H9 (cell line): ENCODE results near the gene AP3D1. TPM values are rescaled to one million over a fixed set of nuclear protein-coding genes. Genes with fewer than 3 reads are reported as not detected.

Experiments
- DNase-seq: peaks from one replicate; pipeline ENCODE4 v3.0.0-alpha.2; 2017
- H2AFZ ChIP-seq: one replicate; pipeline ENCODE4 v1.6.1; 2013; ENCODE audit warnings: mild to moderate bottlenecking, low read length, control low read depth, moderate library complexity
- H2AK5ac ChIP-seq: 2 replicates; pipeline ENCODE4 v1.6.1; 2013; ENCODE audit warnings: low read length, control low read depth, mixed read lengths; ENCODE audit not compliant: insufficient read length
- H2BK120ac ChIP-seq: one replicate; pipeline ENCODE4 v1.6.1; 2013; ENCODE audit warnings: low read depth, mild to moderate bottlenecking, low read length, control low read depth, inconsistent platforms; ENCODE audit not compliant: poor library complexity, severe bottlenecking
- H2BK12ac ChIP-seq: 2 replicates; pipeline ENCODE4 v1.6.1; 2013; ENCODE audit warnings: low read length, control low read depth, mixed read lengths, low read depth; ENCODE audit not compliant: insufficient read length
- H2BK15ac ChIP-seq: 2 replicates; pipeline ENCODE4 v1.6.1; 2013; ENCODE audit warnings: low read depth, low read length, control low read depth
- H2BK20ac ChIP-seq: one replicate; pipeline ENCODE4 v1.6.1; 2013; ENCODE audit warnings: low read depth, mild to moderate bottlenecking, low read length, control low read depth, inconsistent platforms; ENCODE audit not compliant: poor library complexity, severe bottlenecking
- H2BK5ac ChIP-seq: 2 replicates; pipeline ENCODE4 v1.6.1; 2013; ENCODE audit warnings: low read length, control low read depth, mixed read lengths; ENCODE audit not compliant: insufficient read length
- H3K14ac ChIP-seq: 2 replicates; pipeline ENCODE4 v1.6.1; 2013; ENCODE audit warnings: low read length, control low read depth; ENCODE audit not compliant: insufficient read depth
- H3K18ac ChIP-seq: 2 replicates; pipeline ENCODE4 v1.6.1; 2013; ENCODE audit warnings: low read depth, mild to moderate bottlenecking, mixed read lengths, low read length, control low read depth; ENCODE audit not compliant: insufficient read length
- H3K23ac ChIP-seq: 2 replicates; pipeline ENCODE4 v1.6.1; 2013; ENCODE audit warnings: low read length, control low read depth, mixed read lengths, low read depth; ENCODE audit not compliant: insufficient read length
- H3K23me2 ChIP-seq: 2 replicates; pipeline ENCODE4 v1.6.1; 2013; ENCODE audit warnings: low read depth, mild to moderate bottlenecking, mixed read lengths, low read length, control low read depth; ENCODE audit not compliant: insufficient read length, poor library complexity, severe bottlenecking
- H3K27ac ChIP-seq: 2 replicates; pipeline ENCODE4 v1.5.1; 2013; ENCODE audit warnings: low read length, control low read depth, mixed read lengths, low read depth; ENCODE audit not compliant: insufficient read length
- H3K27me3 ChIP-seq: 2 replicates; pipeline ENCODE4 v1.6.1; 2013; ENCODE audit warnings: low read length, control low read depth, inconsistent platforms; ENCODE audit not compliant: insufficient read depth
- H3K4ac ChIP-seq: 2 replicates; pipeline ENCODE4 v1.6.1; 2013; ENCODE audit warnings: low read depth, mild to moderate bottlenecking, control low read depth, inconsistent platforms, low read length, moderate library complexity
- H3K4me1 ChIP-seq: 2 replicates; pipeline ENCODE4 v1.6.1; 2013; ENCODE audit warnings: low read length, control low read depth, inconsistent platforms; ENCODE audit not compliant: insufficient read depth
- H3K4me2 ChIP-seq: 2 replicates; pipeline ENCODE4 v1.6.1; 2013; ENCODE audit warnings: low read length, control low read depth, mixed read lengths; ENCODE audit not compliant: insufficient read length, insufficient read depth
- H3K56ac ChIP-seq: 2 replicates; pipeline ENCODE4 v1.6.1; 2013; ENCODE audit warnings: low read depth, mild to moderate bottlenecking, mixed read lengths, low read length, control low read depth; ENCODE audit not compliant: insufficient read length
- H3K79me1 ChIP-seq: 2 replicates; pipeline ENCODE4 v1.6.1; 2013; ENCODE audit warnings: low read depth, mild to moderate bottlenecking, moderate library complexity, low read length, control low read depth, inconsistent platforms; ENCODE audit not compliant: insufficient read depth, poor library complexity, severe bottlenecking
- H3K79me2 ChIP-seq: 2 replicates; pipeline ENCODE4 v1.6.1; 2013; ENCODE audit warnings: low read length, control low read depth, inconsistent platforms; ENCODE audit not compliant: insufficient read depth
- H3K9ac ChIP-seq: 2 replicates; pipeline ENCODE4 v1.6.1; 2013; ENCODE audit warnings: low read length, control low read depth, mixed read lengths; ENCODE audit not compliant: insufficient read length; ENCODE audit errors: extremely low read depth
- H3K9me3 ChIP-seq: one replicate; pipeline ENCODE4 v1.6.1; 2013; ENCODE audit warnings: low read depth, low read length, inconsistent platforms; ENCODE audit not compliant: control insufficient read depth
- H3T11ph ChIP-seq: one replicate; pipeline ENCODE4 v1.6.1; 2013; ENCODE audit warnings: mild to moderate bottlenecking, low read length, control low read depth, inconsistent platforms
- H4K20me1 ChIP-seq: one replicate; pipeline ENCODE4 v1.6.1; 2013; ENCODE audit not compliant: control insufficient read depth, insufficient read length, insufficient read depth
- H4K5ac ChIP-seq: 2 replicates; pipeline ENCODE4 v1.6.1; 2013; ENCODE audit warnings: low read depth, mild to moderate bottlenecking, mixed read lengths, low read length, control low read depth; ENCODE audit not compliant: insufficient read length
- H4K8ac ChIP-seq: replicated peaks from 2 replicates; pipeline ENCODE4 v1.6.1; 2013; ENCODE audit warnings: low read length, control low read depth, mixed read lengths, low read depth; ENCODE audit not compliant: insufficient read length
- H4K91ac ChIP-seq: 2 replicates; pipeline ENCODE4 v1.6.1; 2013; ENCODE audit warnings: low read depth, mild to moderate bottlenecking, moderate library complexity, mixed read lengths, low read length, control low read depth; ENCODE audit not compliant: insufficient read length
- H3K27ac Mint-ChIP-seq, 3 experiments: 2 replicates in 2 of 3; 3 replicates in 1 of 3; pipeline ENCODE4 v1.8.0; 2020 to 2021; ENCODE audit warnings: mixed read lengths in 3 of 3, mild to moderate bottlenecking in 1 of 3, moderate library complexity in 1 of 3
- H3K27me3 Mint-ChIP-seq: 2 replicates; pipeline ENCODE4 v1.8.0; 2021; ENCODE audit warnings: low read depth, mild to moderate bottlenecking, moderate library complexity, mixed read lengths
- H3K36me3 Mint-ChIP-seq, 3 experiments: 2 replicates in 2 of 3; 3 replicates in 1 of 3; pipeline ENCODE4 v1.8.0; 2020 to 2021; ENCODE audit warnings: low read depth in 3 of 3, mixed read lengths in 3 of 3; ENCODE audit not compliant: insufficient read depth in 1 of 3
- H3K4me1 Mint-ChIP-seq, 2 experiments: 2 replicates each; pipeline ENCODE4 v1.8.0; 2020; ENCODE audit warnings: mixed read lengths in 2 of 2
- H3K4me3 Mint-ChIP-seq, 2 experiments: 2 replicates in 1 of 2; 3 replicates in 1 of 2; pipeline ENCODE4 v1.8.0; 2020 to 2021; ENCODE audit warnings: mild to moderate bottlenecking in 2 of 2, mixed read lengths in 2 of 2, moderate library complexity in 1 of 2
- H3K9me3 Mint-ChIP-seq, 2 experiments: 2 replicates in 1 of 2; 3 replicates in 1 of 2; pipeline ENCODE4 v1.8.0; 2020; ENCODE audit warnings: mild to moderate bottlenecking in 2 of 2, mixed read lengths in 2 of 2, moderate library complexity in 1 of 2
- CTCF ChIP-seq: fragments of 200-600 bp; sonication (generic); conservative IDR thresholded peaks from 3 replicates; pipeline ENCODE4 v1.8.0; 2021; ENCODE audit warnings: antibody characterized with exemption, mild to moderate bottlenecking
- WGBS: extraction: QIAGEN DNeasy Blood & Tissue Kit; methylation state at CpG from one replicate; pipeline ENCODE4 v1.1.7; 2013; ENCODE audit warnings: missing lambda C conversion rate, low lambda C conversion rate, mixed read lengths; ENCODE audit not compliant: insufficient read length; ENCODE audit errors: extremely low coverage; 5-methylcytosine and 5-hydroxymethylcytosine counted together
- total RNA-seq: library from RNA; stranded (reverse); gene quantifications from 2 replicates; pipeline ENCODE4 v1.2.1, GENCODE V29; 2021

The AP3D1 gene
- total RNA-seq, 1 experiment from 2014 or later = 142 TPM

DNA sequence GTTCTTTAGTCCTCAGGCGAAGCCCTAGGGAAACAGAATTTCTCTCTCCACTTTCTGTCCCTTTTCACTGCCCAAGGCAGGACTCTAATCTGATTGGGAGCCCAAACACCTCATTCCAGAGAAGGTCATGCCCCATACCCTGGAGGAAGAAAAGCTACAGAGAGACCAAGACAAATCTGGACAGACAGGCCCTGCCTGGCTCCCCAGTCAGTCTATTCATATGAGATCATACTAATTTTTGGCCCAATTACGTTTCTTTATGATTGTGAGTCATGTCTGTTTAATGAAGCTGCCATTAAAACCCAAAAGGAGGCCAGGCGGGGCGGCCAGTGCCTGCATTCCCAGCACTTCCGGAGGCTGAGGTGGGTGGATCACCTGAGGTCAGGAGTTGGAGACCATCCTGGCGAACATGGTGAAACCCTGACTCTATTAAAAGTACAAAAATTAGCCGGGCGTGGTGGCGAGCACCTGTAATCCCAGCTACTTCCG, 3.3 kb upstream of the AP3D1 start:
- Histone ChIP-seq H3K4ac (no peak overlapping the region), H3K9ac (no peak overlapping the region), H2BK120ac (no peak overlapping the region), H3K9me3 (no peaks in the 10 kb centered on the region), H3K4me2 (no peak overlapping the region), H4K20me1 (no peaks in the 10 kb centered on the region), H3K14ac (no peak overlapping the region), H2BK20ac (no peak overlapping the region), H3K79me2 (peaks cover 14% of the 10 kb centered on the region; the same call in 1 of the 2 replicates), H2BK15ac (no peak overlapping the region), H2BK5ac (no peak overlapping the region), H2AK5ac (no peak overlapping the region), H3K23me2 (peaks cover 8% of the 10 kb centered on the region), H3K56ac (no peak overlapping the region), H2BK12ac (no peak overlapping the region), H3T11ph (no peak overlapping the region), H2AFZ (no peak overlapping the region), H3K23ac (no peak overlapping the region), H4K8ac (no peak overlapping the region), H4K91ac (no peak overlapping the region), H4K5ac (no peak overlapping the region), H3K4me1 (no peaks in the 10 kb centered on the region), H3K79me1 (peaks cover under 1% of the 10 kb centered on the region), H3K27ac (no peak overlapping the region), H3K27me3 (no peaks in the 10 kb centered on the region), H3K18ac (no peak overlapping the region)
- no peak for DNase-seq
- peaks cover 0 to 1% of the 10 kb centered on the region in 2 experiments; a peak in 1 of 5 replicates for H3K9me3 Mint-ChIP-seq
- peaks cover 11 to 14% of the 10 kb centered on the region in 2 experiments for H3K4me1 Mint-ChIP-seq
- H3K27ac Mint-ChIP-seq = no peak overlapping the region; a peak in 1 of 7 replicates
- H3K27me3 Mint-ChIP-seq = no peaks in the 10 kb centered on the region; the same call in 1 of the 2 replicates
- no peak for TF ChIP-seq CTCF
- no peak overlapping the region for H3K4me3 Mint-ChIP-seq
- H3K36me3 Mint-ChIP-seq = peaks cover 0 to 9% (median 6%) of the 10 kb centered on the region in 3 experiments; a peak in 5 of 7 replicates
- WGBS = no CpG with 5 or more reads among the region's 10 CpGs
